ENCODE results near the gene JAM3. TPM values are rescaled to one million over a fixed set of nuclear protein-coding genes. Genes with fewer than 3 reads are reported as not detected.

The JAM3 gene
- total RNA-seq, 1 experiment from 2014 or later, result 9.0 TPM

- Histone ChIP-seq H3K36me3 (ENCODE audit: insufficient read depth, low read length, poor library complexity, severe bottlenecking) (no peaks in the 10 kb centered on the region), H3K4me3 (ENCODE audit: low read depth, low read length, poor library complexity, severe bottlenecking) (no peak overlapping the region), H3K27me3 (replicated peaks; ENCODE audit: insufficient read depth, low read depth, low read length, poor library complexity) (peaks cover 33% of the 10 kb centered on the region), H3K9me3 (ENCODE audit: low read depth, low read length, poor library complexity, severe bottlenecking) (no peaks in the 10 kb centered on the region), H3K27ac (ENCODE audit: low read depth, low read length, poor library complexity, severe bottlenecking) (no peak overlapping the region), H3K4me1 (ENCODE audit: insufficient read depth, low read length, poor library complexity, severe bottlenecking) (no peaks in the 10 kb centered on the region)
- ChIA-PET CTCF (no interaction called here), POLR2A (ENCODE audit: low non-redundant PET) (no interaction called here)
- DNase-seq (ENCODE audit: low spot score), result no peak
- intact Hi-C loops (cut with micrococcal nuclease; ENCODE audit: unreplicated experiment), result no loop called here
- TF ChIP-seq EZH2 (IDR thresholded peaks at IDR 0.05; ENCODE audit: borderline replicate concordance, low read depth, low read length, poor library complexity, severe bottlenecking), result no peak
- TF ChIP-seq, protein P1, sequence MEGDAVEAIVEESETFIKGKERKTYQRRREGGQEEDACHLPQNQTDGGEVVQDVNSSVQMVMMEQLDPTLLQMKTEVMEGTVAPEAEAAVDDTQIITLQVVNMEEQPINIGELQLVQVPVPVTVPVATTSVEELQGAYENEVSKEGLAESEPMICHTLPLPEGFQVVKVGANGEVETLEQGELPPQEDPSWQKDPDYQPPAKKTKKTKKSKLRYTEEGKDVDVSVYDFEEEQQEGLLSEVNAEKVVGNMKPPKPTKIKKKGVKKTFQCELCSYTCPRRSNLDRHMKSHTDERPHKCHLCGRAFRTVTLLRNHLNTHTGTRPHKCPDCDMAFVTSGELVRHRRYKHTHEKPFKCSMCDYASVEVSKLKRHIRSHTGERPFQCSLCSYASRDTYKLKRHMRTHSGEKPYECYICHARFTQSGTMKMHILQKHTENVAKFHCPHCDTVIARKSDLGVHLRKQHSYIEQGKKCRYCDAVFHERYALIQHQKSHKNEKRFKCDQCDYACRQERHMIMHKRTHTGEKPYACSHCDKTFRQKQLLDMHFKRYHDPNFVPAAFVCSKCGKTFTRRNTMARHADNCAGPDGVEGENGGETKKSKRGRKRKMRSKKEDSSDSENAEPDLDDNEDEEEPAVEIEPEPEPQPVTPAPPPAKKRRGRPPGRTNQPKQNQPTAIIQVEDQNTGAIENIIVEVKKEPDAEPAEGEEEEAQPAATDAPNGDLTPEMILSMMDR (conservative IDR thresholded peaks at IDR 0.05; ENCODE audit: low read depth, low read length), result no peak
- BruUV-seq (replicated peaks), result no TSS peak
Observed at GRCh38 chr11:134021326-134021725, 47.5 kb upstream of the JAM3 start.

- TF ChIP-seq EZH2 (IDR thresholded peaks at IDR 0.05; ENCODE audit: borderline replicate concordance, low read depth, low read length, poor library complexity, severe bottlenecking), result no peak
- TF ChIP-seq, protein P1 (conservative IDR thresholded peaks at IDR 0.05; ENCODE audit: low read depth, low read length), result no peak
- CTCF ChIA-PET, result no interaction called here
- intact Hi-C loops (cut with micrococcal nuclease; ENCODE audit: unreplicated experiment), result no loop called here
- H3K27ac ChIP-seq (ENCODE audit: low read depth, low read length, poor library complexity, severe bottlenecking), result no peak overlapping the region
- H3K4me3 ChIP-seq (ENCODE audit: low read depth, low read length, poor library complexity, severe bottlenecking), result no peak overlapping the region
- H3K27me3 ChIP-seq (replicated peaks; ENCODE audit: insufficient read depth, low read depth, low read length, poor library complexity), result peaks cover 19% of the 10 kb centered on the region
- no peaks in the 10 kb centered on the region for H3K36me3 ChIP-seq (ENCODE audit: insufficient read depth, low read length, poor library complexity, severe bottlenecking)
- DNase-seq (ENCODE audit: low spot score), result no peak
- POLR2A ChIA-PET (ENCODE audit: low non-redundant PET), result no interaction called here
- no peaks in the 10 kb centered on the region for H3K4me1 ChIP-seq (ENCODE audit: insufficient read depth, low read length, poor library complexity, severe bottlenecking)
- H3K9me3 ChIP-seq (ENCODE audit: low read depth, low read length, poor library complexity, severe bottlenecking), result no peaks in the 10 kb centered on the region
- no TSS peak for BruUV-seq (replicated peaks)
Observed at GRCh38 chr11:134022748-134023147, 46.1 kb upstream of the JAM3 start.

GRCh38 chr11:134024420-134025081 is 44.3 kb upstream of the JAM3 start:
- DNase-seq (ENCODE audit: low spot score), result no peak
- ChIA-PET POLR2A (ENCODE audit: low non-redundant PET) (no interaction called here), CTCF (no interaction called here)
- intact Hi-C loops (cut with micrococcal nuclease; ENCODE audit: unreplicated experiment), result no loop called here
- Histone ChIP-seq H3K4me1 (ENCODE audit: insufficient read depth, low read length, poor library complexity, severe bottlenecking) (no peaks in the 10 kb centered on the region), H3K27ac (ENCODE audit: low read depth, low read length, poor library complexity, severe bottlenecking) (no peak overlapping the region), H3K9me3 (ENCODE audit: low read depth, low read length, poor library complexity, severe bottlenecking) (no peaks in the 10 kb centered on the region), H3K4me3 (ENCODE audit: low read depth, low read length, poor library complexity, severe bottlenecking) (no peak overlapping the region), H3K36me3 (ENCODE audit: insufficient read depth, low read length, poor library complexity, severe bottlenecking) (no peaks in the 10 kb centered on the region), H3K27me3 (replicated peaks; ENCODE audit: insufficient read depth, low read depth, low read length, poor library complexity) (peaks cover 3% of the 10 kb centered on the region)
- TF ChIP-seq, protein P1 (conservative IDR thresholded peaks at IDR 0.05; ENCODE audit: low read depth, low read length), result no peak
- no peak for TF ChIP-seq EZH2 (IDR thresholded peaks at IDR 0.05; ENCODE audit: borderline replicate concordance, low read depth, low read length, poor library complexity, severe bottlenecking)
- no TSS peak for BruUV-seq (replicated peaks)

Measured in A673 (cell line).